Activated CD8-positive, alpha-beta T cell treated with anti-CD3 and anti-CD28 coated beads for 36 hours (primary cell): Measurements from ENCODE around the gene GFPT2. TPM values are rescaled to one million over a fixed set of nuclear protein-coding genes. Genes with fewer than 3 reads are reported as not detected.

Source experiments
- ATAC-seq: fragments of 200-7000 bp; cut with Tn5 transposase; one replicate; pipeline ENCODE4 v1.10.0; 2021; ENCODE audit warnings: mild to moderate bottlenecking, moderate library complexity
- CTCF ChIA-PET: fragments of 350-600 bp; sonication (Branson Sonifier 250); formaldehyde crosslinking; loops from one replicate; lab custom pipeline; 2021; ENCODE audit warnings: antibody characterized with exemption; lab: Charles Lee
- POLR2A ChIA-PET: fragments of 350-600 bp; sonication (Branson Sonifier 250); formaldehyde crosslinking; loops from one replicate; lab custom pipeline; 2021; ENCODE audit warnings: antibody characterized with exemption; lab: Charles Lee
- DNase-seq: peaks from one replicate; pipeline ENCODE4 v3.0.0-alpha.2; 2020
- H3K27ac Mint-ChIP-seq: one replicate; pipeline ENCODE4 v1.8.0; 2021; ENCODE audit warnings: mild to moderate bottlenecking, mixed read lengths
- H3K27me3 Mint-ChIP-seq: one replicate; pipeline ENCODE4 v1.8.0; 2021; ENCODE audit warnings: mixed read lengths
- H3K36me3 Mint-ChIP-seq: one replicate; pipeline ENCODE4 v1.8.0; 2021; ENCODE audit warnings: low read depth, mixed read lengths
- H3K4me1 Mint-ChIP-seq: one replicate; pipeline ENCODE4 v1.8.0; 2021; ENCODE audit warnings: low read depth, mixed read lengths
- H3K4me3 Mint-ChIP-seq: one replicate; pipeline ENCODE4 v1.8.0; 2021; ENCODE audit warnings: mild to moderate bottlenecking, moderate library complexity, mixed read lengths
- H3K9me3 Mint-ChIP-seq: one replicate; pipeline ENCODE4 v1.8.0; 2021; ENCODE audit warnings: mixed read lengths
- CTCF ChIP-seq: fragments of 200-600 bp; IDR thresholded peaks from one replicate; pipeline ENCODE4 v1.8.0; 2022; ENCODE audit warnings: antibody characterized with exemption, mild to moderate bottlenecking
- intact Hi-C: fragments of 100-400 bp; cut with micrococcal nuclease; formaldehyde crosslinking; loops from one replicate; pipeline ENCODE4 v1.10.0; 2022
- total RNA-seq, 2 experiments: library from RNA; stranded (reverse); gene quantifications; one replicate each; pipeline ENCODE4 v1.2.3, GENCODE V29; 2021

The GFPT2 gene
- total RNA-seq, 2 experiments from 2014 or later = not detected

GRCh38 chr5:180296771-180297170, 56.4 kb downstream of the GFPT2 start:
- no peaks in the 10 kb centered on the region for H3K36me3 Mint-ChIP-seq

GRCh38 chr5:180294913-180295555, 58.1 kb downstream of the GFPT2 start:
- TF ChIP-seq CTCF = no peak
- ATAC-seq = no peak
- Mint-ChIP-seq H3K9me3 (no peaks in the 10 kb centered on the region), H3K27me3 (no peaks in the 10 kb centered on the region), H3K27ac (peak overlapping the region; percentile 18), H3K4me1 (peaks cover 34% of the 10 kb centered on the region), H3K36me3 (no peaks in the 10 kb centered on the region), H3K4me3 (no peak overlapping the region)
- CTCF ChIA-PET = interaction anchor here (1.0 to 5.0 kb wide), 13 partner anchors 8 to 494 kb away, joined by 3 to 68 read pairs (median 5); partner anchors contain the start of gene RASGEF1C
- POLR2A ChIA-PET = interaction anchor here (0.6 kb wide), 1 partner anchor 108 kb away, joined by 3 read pairs; no protein-coding TSS in a partner anchor
- intact Hi-C loops = loop anchor here (5.0 kb wide), 1 partner anchor 177 kb away; no protein-coding TSS in a partner anchor
- DNase-seq = no peak

More at GRCh38 chr5:180296771-180297170, 56.4 kb downstream of the GFPT2 start:
- H3K9me3 Mint-ChIP-seq = no peaks in the 10 kb centered on the region
- ChIA-PET CTCF (interaction anchor here (0.9 to 5.0 kb wide), 4 partner anchors 19 to 89 kb away, joined by 3 to 68 read pairs (median 4); partner anchors contain the start of gene RASGEF1C), POLR2A (interaction anchor here (0.9 kb wide), 1 partner anchor 19 kb away, joined by 3 read pairs; no protein-coding TSS in a partner anchor)
- peaks cover 23% of the 10 kb centered on the region for H3K4me1 Mint-ChIP-seq
- peaks cover 4% of the 10 kb centered on the region for H3K27me3 Mint-ChIP-seq
- DNase-seq (no peak), ATAC-seq (no peak)
- no peak for TF ChIP-seq CTCF
- intact Hi-C loops = no loop called here
- H3K27ac Mint-ChIP-seq = no peak overlapping the region
- no peak overlapping the region for H3K4me3 Mint-ChIP-seq

- Mint-ChIP-seq H3K36me3 (no peaks in the 10 kb centered on the region), H3K27ac (peak overlapping the region; percentile 18), H3K9me3 (no peaks in the 10 kb centered on the region), H3K4me3 (no peak overlapping the region), H3K27me3 (no peaks in the 10 kb centered on the region), H3K4me1 (peaks cover 37% of the 10 kb centered on the region)
- intact Hi-C loops = loop anchor here (5.0 kb wide), 1 partner anchor 178 kb away; no protein-coding TSS in a partner anchor
- no peak for TF ChIP-seq CTCF
- CTCF ChIA-PET = interaction anchor here (0.6 to 5.0 kb wide), 15 partner anchors 9 to 495 kb away, joined by 3 to 68 read pairs (median 5); partner anchors contain the start of gene RASGEF1C
- no peak for DNase-seq
- no peak for ATAC-seq
- POLR2A ChIA-PET = interaction anchor here (0.6 kb wide), 1 partner anchor 107 kb away, joined by 3 read pairs; no protein-coding TSS in a partner anchor
These were observed 58.7 kb downstream of the GFPT2 start for GRCh38 chr5:180294411-180294810.

- ChIA-PET POLR2A (interaction anchor here (0.5 kb wide), 1 partner anchor 251 kb away, joined by 3 read pairs; no protein-coding TSS in a partner anchor), CTCF (interaction anchor here (0.7 to 5.0 kb wide), 9 partner anchors 10 to 426 kb away, joined by 3 to 68 read pairs (median 5); no protein-coding TSS in a partner anchor)
- H3K27me3 Mint-ChIP-seq = no peaks in the 10 kb centered on the region
- H3K27ac Mint-ChIP-seq = peak within 1 kb of the TSS; percentile 86
- DNase-seq (peak; percentile 88), ATAC-seq (peak; percentile 82)
- no peaks in the 10 kb centered on the region for H3K9me3 Mint-ChIP-seq
- H3K4me1 Mint-ChIP-seq = peaks cover 37% of the 10 kb centered on the region
- no peaks in the 10 kb centered on the region for H3K36me3 Mint-ChIP-seq
- intact Hi-C loops = loop anchor here (5.0 kb wide), 1 partner anchor 180 kb away; no protein-coding TSS in a partner anchor
- no peak for TF ChIP-seq CTCF
- peak within 1 kb of the TSS; percentile 82 for H3K4me3 Mint-ChIP-seq
These were observed 60.9 kb downstream of the GFPT2 start, which contains the start of gene MAPK9 for GRCh38 chr5:180291943-180292831. Gene MAPK9, minus strand, starts transcription at chr5:180292083. Its CDS starts 11,522 bp downstream, at chr5:180280561.
